WTC11 (cell line): ENCODE measurements around the gene ANGEL1. TPM values are rescaled to one million over a fixed set of nuclear protein-coding genes. Genes with fewer than 3 reads are reported as not detected.

Source experiments
- ATAC-seq: fragments of 200-7000 bp; cut with Tn5 transposase; 2 replicates; pipeline ENCODE4 v1.10.0; 2021; ENCODE audit warnings: mild to moderate bottlenecking, moderate library complexity
- CTCF ChIA-PET: fragments of 300-600 bp; sonication (Branson Sonifier 250); formaldehyde crosslinking; loops from one replicate; lab custom pipeline; 2021; ENCODE audit warnings: antibody characterized with exemption; lab: Charles Lee
- POLR2A ChIA-PET: fragments of 350-600 bp; sonication (Branson Sonifier 250); formaldehyde crosslinking; loops from one replicate; lab custom pipeline; 2021; ENCODE audit warnings: antibody characterized with exemption; lab: Charles Lee
- DNase-seq: peaks from one replicate; pipeline ENCODE4 v3.0.0; 2021; ENCODE audit warnings: low spot score
- H3K27ac Mint-ChIP-seq: 2 replicates; pipeline ENCODE4 v1.8.0; 2021; ENCODE audit warnings: mixed read lengths
- H3K27me3 Mint-ChIP-seq: 2 replicates; pipeline ENCODE4 v1.8.0; 2021; ENCODE audit warnings: low read depth, mild to moderate bottlenecking, moderate library complexity, mixed read lengths
- H3K36me3 Mint-ChIP-seq: 2 replicates; pipeline ENCODE4 v1.8.0; 2021; ENCODE audit warnings: mixed read lengths
- H3K4me1 Mint-ChIP-seq: 2 replicates; pipeline ENCODE4 v1.8.0; 2022; ENCODE audit warnings: mixed read lengths
- H3K4me3 Mint-ChIP-seq: 2 replicates; pipeline ENCODE4 v1.8.0; 2021; ENCODE audit warnings: mild to moderate bottlenecking, moderate library complexity, mixed read lengths
- H3K9me3 Mint-ChIP-seq: 2 replicates; pipeline ENCODE4 v1.8.0; 2021; ENCODE audit warnings: mixed read lengths
- ATF3 ChIP-seq: sonication (generic); formaldehyde crosslinking; conservative IDR thresholded peaks from 2 replicates; pipeline ENCODE4 v1.8.1; 2022; ENCODE audit warnings: mild to moderate bottlenecking, missing genetic modification reagents
- CTCF ChIP-seq: fragments of 200-600 bp; IDR thresholded peaks from 2 replicates; pipeline ENCODE4 v1.8.0; 2022; ENCODE audit warnings: antibody characterized with exemption
- E2F1 ChIP-seq: sonication (generic); formaldehyde crosslinking; IDR thresholded peaks from 2 replicates; pipeline ENCODE4 v1.8.0; 2022; ENCODE audit warnings: mild to moderate bottlenecking, missing genetic modification reagents
- ELF4 ChIP-seq: sonication (generic); formaldehyde crosslinking; IDR thresholded peaks from 2 replicates; pipeline ENCODE4 v1.8.1; 2022; ENCODE audit warnings: low read depth, mild to moderate bottlenecking, moderate library complexity, missing genetic modification reagents
- FOXJ3 ChIP-seq: sonication (generic); formaldehyde crosslinking; IDR thresholded peaks from 2 replicates; pipeline ENCODE4 v1.9.0; 2021; ENCODE audit warnings: missing genetic modification reagents, mild to moderate bottlenecking, borderline replicate concordance
- GABPB1 ChIP-seq: sonication (generic); formaldehyde crosslinking; IDR thresholded peaks from 2 replicates; pipeline ENCODE4 v1.8.1; 2023; ENCODE audit warnings: mild to moderate bottlenecking, missing genetic modification reagents
- GRHL2 ChIP-seq: fragments of 250-450 bp; sonication (Bioruptor Pico); IDR thresholded peaks from 2 replicates; pipeline ENCODE4 v1.8.0; 2022; ENCODE audit warnings: mild to moderate bottlenecking, moderate library complexity; ENCODE audit not compliant: insufficient replicate concordance, severe bottlenecking
- GTF2I ChIP-seq: fragments of 250-450 bp; sonication (Bioruptor Pico); conservative IDR thresholded peaks from 2 replicates; pipeline ENCODE4 v1.4.0; 2021; ENCODE audit warnings: mild to moderate bottlenecking
- JAZF1 ChIP-seq: fragments of 250-450 bp; sonication (Bioruptor Pico); IDR thresholded peaks from 2 replicates; pipeline ENCODE4 v1.9.0; 2021; ENCODE audit warnings: moderate library complexity, mild to moderate bottlenecking, inconsistent platforms
- NFE2L1 ChIP-seq: sonication (generic); formaldehyde crosslinking; IDR thresholded peaks from 2 replicates; pipeline ENCODE4 v1.8.1; 2023; ENCODE audit warnings: missing genetic modification reagents
- NR2C2 ChIP-seq: sonication (generic); formaldehyde crosslinking; IDR thresholded peaks from 2 replicates; pipeline ENCODE4 v1.8.0; 2022; ENCODE audit warnings: mild to moderate bottlenecking, missing genetic modification reagents
- NR3C1 ChIP-seq: sonication (generic); formaldehyde crosslinking; conservative IDR thresholded peaks from 2 replicates; pipeline ENCODE4 v1.8.1; 2023; ENCODE audit warnings: low read depth, mild to moderate bottlenecking, missing genetic modification reagents
- SP1 ChIP-seq: sonication (generic); formaldehyde crosslinking; conservative IDR thresholded peaks from 2 replicates; pipeline ENCODE4 v1.8.1; 2022; ENCODE audit warnings: missing genetic modification reagents
- ZNF121 ChIP-seq: sonication (generic); formaldehyde crosslinking; IDR thresholded peaks from 2 replicates; pipeline ENCODE4 v1.8.0; 2023; ENCODE audit warnings: missing genetic modification reagents
- ZNF317 ChIP-seq: sonication (generic); formaldehyde crosslinking; IDR thresholded peaks from 2 replicates; pipeline ENCODE4 v1.8.1; 2023; ENCODE audit warnings: low read depth, mild to moderate bottlenecking, moderate library complexity, missing genetic modification reagents, borderline replicate concordance
- ZNF416 ChIP-seq: fragments of 250-450 bp; sonication (Bioruptor Pico); IDR thresholded peaks from 2 replicates; pipeline ENCODE4 v1.9.0; 2021; ENCODE audit warnings: mild to moderate bottlenecking, inconsistent platforms
- total RNA-seq: library from RNA; stranded (reverse); gene quantifications from 3 replicates; pipeline ENCODE4 v1.2.3, GENCODE V29; 2021
- TF ChIP-seq, protein P1 (sequence below): sonication (generic); formaldehyde crosslinking; IDR thresholded peaks from 2 replicates; pipeline ENCODE4 v1.8.1; 2022; ENCODE audit warnings: low read depth, missing genetic modification reagents, borderline replicate concordance
- TF ChIP-seq, protein P2 (sequence below): sonication (generic); formaldehyde crosslinking; IDR thresholded peaks from 2 replicates; pipeline ENCODE4 v1.8.0; 2022; ENCODE audit warnings: missing genetic modification reagents

Gene ANGEL1
- total RNA-seq, 1 experiment from 2014 or later: 29.7 TPM

- peaks cover 42% of the 10 kb centered on the region for H3K27me3 Mint-ChIP-seq
- TF ChIP-seq ZNF317 (CRISPR knock-in tag): no peak
- TF ChIP-seq, protein P1, sequence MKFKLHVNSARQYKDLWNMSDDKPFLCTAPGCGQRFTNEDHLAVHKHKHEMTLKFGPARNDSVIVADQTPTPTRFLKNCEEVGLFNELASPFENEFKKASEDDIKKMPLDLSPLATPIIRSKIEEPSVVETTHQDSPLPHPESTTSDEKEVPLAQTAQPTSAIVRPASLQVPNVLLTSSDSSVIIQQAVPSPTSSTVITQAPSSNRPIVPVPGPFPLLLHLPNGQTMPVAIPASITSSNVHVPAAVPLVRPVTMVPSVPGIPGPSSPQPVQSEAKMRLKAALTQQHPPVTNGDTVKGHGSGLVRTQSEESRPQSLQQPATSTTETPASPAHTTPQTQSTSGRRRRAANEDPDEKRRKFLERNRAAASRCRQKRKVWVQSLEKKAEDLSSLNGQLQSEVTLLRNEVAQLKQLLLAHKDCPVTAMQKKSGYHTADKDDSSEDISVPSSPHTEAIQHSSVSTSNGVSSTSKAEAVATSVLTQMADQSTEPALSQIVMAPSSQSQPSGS (CRISPR knock-in tag): no peak
- TF ChIP-seq SP1 (CRISPR knock-in tag): no peak
- TF ChIP-seq, protein P2, sequence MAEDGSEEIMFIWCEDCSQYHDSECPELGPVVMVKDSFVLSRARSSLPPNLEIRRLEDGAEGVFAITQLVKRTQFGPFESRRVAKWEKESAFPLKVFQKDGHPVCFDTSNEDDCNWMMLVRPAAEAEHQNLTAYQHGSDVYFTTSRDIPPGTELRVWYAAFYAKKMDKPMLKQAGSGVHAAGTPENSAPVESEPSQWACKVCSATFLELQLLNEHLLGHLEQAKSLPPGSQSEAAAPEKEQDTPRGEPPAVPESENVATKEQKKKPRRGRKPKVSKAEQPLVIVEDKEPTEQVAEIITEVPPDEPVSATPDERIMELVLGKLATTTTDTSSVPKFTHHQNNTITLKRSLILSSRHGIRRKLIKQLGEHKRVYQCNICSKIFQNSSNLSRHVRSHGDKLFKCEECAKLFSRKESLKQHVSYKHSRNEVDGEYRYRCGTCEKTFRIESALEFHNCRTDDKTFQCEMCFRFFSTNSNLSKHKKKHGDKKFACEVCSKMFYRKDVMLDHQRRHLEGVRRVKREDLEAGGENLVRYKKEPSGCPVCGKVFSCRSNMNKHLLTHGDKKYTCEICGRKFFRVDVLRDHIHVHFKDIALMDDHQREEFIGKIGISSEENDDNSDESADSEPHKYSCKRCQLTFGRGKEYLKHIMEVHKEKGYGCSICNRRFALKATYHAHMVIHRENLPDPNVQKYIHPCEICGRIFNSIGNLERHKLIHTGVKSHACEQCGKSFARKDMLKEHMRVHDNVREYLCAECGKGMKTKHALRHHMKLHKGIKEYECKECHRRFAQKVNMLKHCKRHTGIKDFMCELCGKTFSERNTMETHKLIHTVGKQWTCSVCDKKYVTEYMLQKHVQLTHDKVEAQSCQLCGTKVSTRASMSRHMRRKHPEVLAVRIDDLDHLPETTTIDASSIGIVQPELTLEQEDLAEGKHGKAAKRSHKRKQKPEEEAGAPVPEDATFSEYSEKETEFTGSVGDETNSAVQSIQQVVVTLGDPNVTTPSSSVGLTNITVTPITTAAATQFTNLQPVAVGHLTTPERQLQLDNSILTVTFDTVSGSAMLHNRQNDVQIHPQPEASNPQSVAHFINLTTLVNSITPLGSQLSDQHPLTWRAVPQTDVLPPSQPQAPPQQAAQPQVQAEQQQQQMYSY: no peak
- TF ChIP-seq CTCF: no peak
- no peak for TF ChIP-seq ZNF416 (CRISPR knock-in tag)
- no peak for TF ChIP-seq NFE2L1 (CRISPR knock-in tag)
- no peak for TF ChIP-seq ATF3 (CRISPR knock-in tag)
- TF ChIP-seq NR2C2 (CRISPR knock-in tag): no peak
- TF ChIP-seq NR3C1 (CRISPR knock-in tag): no peak
- TF ChIP-seq JAZF1 (CRISPR knock-in tag): no peak
- no peak for TF ChIP-seq GTF2I (CRISPR knock-in tag)
- TF ChIP-seq FOXJ3: no peak
- no peak for TF ChIP-seq GABPB1 (CRISPR knock-in tag)
- no peak for TF ChIP-seq ZNF121 (CRISPR knock-in tag)
- TF ChIP-seq GRHL2 (CRISPR knock-in tag): no peak
- TF ChIP-seq, all 79 proteins: peak for 0
- DNase-seq (no peak), ATAC-seq (no peak)
- H3K36me3 Mint-ChIP-seq: no peaks in the 10 kb centered on the region
- ChIA-PET CTCF (interaction anchor here (0.7 to 3.6 kb wide), 3 partner anchors 29 to 45 kb away, joined by 3 to 13 read pairs (median 10); no protein-coding TSS in a partner anchor), POLR2A (no interaction called here)
- no peak overlapping the region for H3K27ac Mint-ChIP-seq
- H3K4me1 Mint-ChIP-seq: peaks cover 3% of the 10 kb centered on the region
- H3K4me3 Mint-ChIP-seq: no peak overlapping the region
- H3K9me3 Mint-ChIP-seq: no peaks in the 10 kb centered on the region
Measured at GRCh38 chr14:76755610-76756370, 56.9 kb downstream of the ANGEL1 start.

- Mint-ChIP-seq H3K9me3 (no peaks in the 10 kb centered on the region), H3K4me1 (no peaks in the 10 kb centered on the region), H3K27ac (no peak overlapping the region), H3K4me3 (no peak overlapping the region), H3K27me3 (peaks cover 30% of the 10 kb centered on the region)
- POLR2A ChIA-PET: no interaction called here
- DNase-seq (no peak), ATAC-seq (no peak)
- CTCF ChIA-PET: interaction anchor here (2.6 to 3.6 kb wide), 2 partner anchors 30 to 44 kb away, joined by 10 to 13 read pairs; no protein-coding TSS in a partner anchor
- TF ChIP-seq ELF4: no peak
- TF ChIP-seq E2F1 (CRISPR knock-in tag): no peak
- TF ChIP-seq, all 79 proteins: peak for 0
- no peaks in the 10 kb centered on the region for H3K36me3 Mint-ChIP-seq
Measured at GRCh38 chr14:76754586-76754985, 58.1 kb downstream of the ANGEL1 start.
